H9 (cell line): Measurements from ENCODE around the gene CAMTA2. TPM values are rescaled to one million over a fixed set of nuclear protein-coding genes. Genes with fewer than 3 reads are reported as not detected.

Source experiments
- DNase-seq: peaks from one replicate; pipeline ENCODE4 v3.0.0-alpha.2; 2017
- H2AFZ ChIP-seq: one replicate; pipeline ENCODE4 v1.6.1; 2013; ENCODE audit warnings: mild to moderate bottlenecking, low read length, control low read depth, moderate library complexity
- H2AK5ac ChIP-seq: 2 replicates; pipeline ENCODE4 v1.6.1; 2013; ENCODE audit warnings: low read length, control low read depth, mixed read lengths; ENCODE audit not compliant: insufficient read length
- H2BK120ac ChIP-seq: one replicate; pipeline ENCODE4 v1.6.1; 2013; ENCODE audit warnings: low read depth, mild to moderate bottlenecking, low read length, control low read depth, inconsistent platforms; ENCODE audit not compliant: poor library complexity, severe bottlenecking
- H2BK12ac ChIP-seq: 2 replicates; pipeline ENCODE4 v1.6.1; 2013; ENCODE audit warnings: low read length, control low read depth, mixed read lengths, low read depth; ENCODE audit not compliant: insufficient read length
- H2BK15ac ChIP-seq: 2 replicates; pipeline ENCODE4 v1.6.1; 2013; ENCODE audit warnings: low read depth, low read length, control low read depth
- H2BK20ac ChIP-seq: one replicate; pipeline ENCODE4 v1.6.1; 2013; ENCODE audit warnings: low read depth, mild to moderate bottlenecking, low read length, control low read depth, inconsistent platforms; ENCODE audit not compliant: poor library complexity, severe bottlenecking
- H2BK5ac ChIP-seq: 2 replicates; pipeline ENCODE4 v1.6.1; 2013; ENCODE audit warnings: low read length, control low read depth, mixed read lengths; ENCODE audit not compliant: insufficient read length
- H3K14ac ChIP-seq: 2 replicates; pipeline ENCODE4 v1.6.1; 2013; ENCODE audit warnings: low read length, control low read depth; ENCODE audit not compliant: insufficient read depth
- H3K18ac ChIP-seq: 2 replicates; pipeline ENCODE4 v1.6.1; 2013; ENCODE audit warnings: low read depth, mild to moderate bottlenecking, mixed read lengths, low read length, control low read depth; ENCODE audit not compliant: insufficient read length
- H3K23ac ChIP-seq: 2 replicates; pipeline ENCODE4 v1.6.1; 2013; ENCODE audit warnings: low read length, control low read depth, mixed read lengths, low read depth; ENCODE audit not compliant: insufficient read length
- H3K23me2 ChIP-seq: 2 replicates; pipeline ENCODE4 v1.6.1; 2013; ENCODE audit warnings: low read depth, mild to moderate bottlenecking, mixed read lengths, low read length, control low read depth; ENCODE audit not compliant: insufficient read length, poor library complexity, severe bottlenecking
- H3K27ac ChIP-seq: 2 replicates; pipeline ENCODE4 v1.5.1; 2013; ENCODE audit warnings: low read length, control low read depth, mixed read lengths, low read depth; ENCODE audit not compliant: insufficient read length
- H3K27me3 ChIP-seq: 2 replicates; pipeline ENCODE4 v1.6.1; 2013; ENCODE audit warnings: low read length, control low read depth, inconsistent platforms; ENCODE audit not compliant: insufficient read depth
- H3K4ac ChIP-seq: 2 replicates; pipeline ENCODE4 v1.6.1; 2013; ENCODE audit warnings: low read depth, mild to moderate bottlenecking, control low read depth, inconsistent platforms, low read length, moderate library complexity
- H3K4me1 ChIP-seq: 2 replicates; pipeline ENCODE4 v1.6.1; 2013; ENCODE audit warnings: low read length, control low read depth, inconsistent platforms; ENCODE audit not compliant: insufficient read depth
- H3K4me2 ChIP-seq: 2 replicates; pipeline ENCODE4 v1.6.1; 2013; ENCODE audit warnings: low read length, control low read depth, mixed read lengths; ENCODE audit not compliant: insufficient read length, insufficient read depth
- H3K56ac ChIP-seq: 2 replicates; pipeline ENCODE4 v1.6.1; 2013; ENCODE audit warnings: low read depth, mild to moderate bottlenecking, mixed read lengths, low read length, control low read depth; ENCODE audit not compliant: insufficient read length
- H3K79me1 ChIP-seq: 2 replicates; pipeline ENCODE4 v1.6.1; 2013; ENCODE audit warnings: low read depth, mild to moderate bottlenecking, moderate library complexity, low read length, control low read depth, inconsistent platforms; ENCODE audit not compliant: insufficient read depth, poor library complexity, severe bottlenecking
- H3K79me2 ChIP-seq: 2 replicates; pipeline ENCODE4 v1.6.1; 2013; ENCODE audit warnings: low read length, control low read depth, inconsistent platforms; ENCODE audit not compliant: insufficient read depth
- H3K9ac ChIP-seq: 2 replicates; pipeline ENCODE4 v1.6.1; 2013; ENCODE audit warnings: low read length, control low read depth, mixed read lengths; ENCODE audit not compliant: insufficient read length; ENCODE audit errors: extremely low read depth
- H3K9me3 ChIP-seq: one replicate; pipeline ENCODE4 v1.6.1; 2013; ENCODE audit warnings: low read depth, low read length, inconsistent platforms; ENCODE audit not compliant: control insufficient read depth
- H3T11ph ChIP-seq: one replicate; pipeline ENCODE4 v1.6.1; 2013; ENCODE audit warnings: mild to moderate bottlenecking, low read length, control low read depth, inconsistent platforms
- H4K20me1 ChIP-seq: one replicate; pipeline ENCODE4 v1.6.1; 2013; ENCODE audit not compliant: control insufficient read depth, insufficient read length, insufficient read depth
- H4K5ac ChIP-seq: 2 replicates; pipeline ENCODE4 v1.6.1; 2013; ENCODE audit warnings: low read depth, mild to moderate bottlenecking, mixed read lengths, low read length, control low read depth; ENCODE audit not compliant: insufficient read length
- H4K8ac ChIP-seq: replicated peaks from 2 replicates; pipeline ENCODE4 v1.6.1; 2013; ENCODE audit warnings: low read length, control low read depth, mixed read lengths, low read depth; ENCODE audit not compliant: insufficient read length
- H4K91ac ChIP-seq: 2 replicates; pipeline ENCODE4 v1.6.1; 2013; ENCODE audit warnings: low read depth, mild to moderate bottlenecking, moderate library complexity, mixed read lengths, low read length, control low read depth; ENCODE audit not compliant: insufficient read length
- H3K27ac Mint-ChIP-seq, 3 experiments: 2 replicates in 2 of 3; 3 replicates in 1 of 3; pipeline ENCODE4 v1.8.0; 2020 to 2021; ENCODE audit warnings: mixed read lengths in 3 of 3, mild to moderate bottlenecking in 1 of 3, moderate library complexity in 1 of 3
- H3K27me3 Mint-ChIP-seq: 2 replicates; pipeline ENCODE4 v1.8.0; 2021; ENCODE audit warnings: low read depth, mild to moderate bottlenecking, moderate library complexity, mixed read lengths
- H3K36me3 Mint-ChIP-seq, 3 experiments: 2 replicates in 2 of 3; 3 replicates in 1 of 3; pipeline ENCODE4 v1.8.0; 2020 to 2021; ENCODE audit warnings: low read depth in 3 of 3, mixed read lengths in 3 of 3; ENCODE audit not compliant: insufficient read depth in 1 of 3
- H3K4me1 Mint-ChIP-seq, 2 experiments: 2 replicates each; pipeline ENCODE4 v1.8.0; 2020; ENCODE audit warnings: mixed read lengths in 2 of 2
- H3K4me3 Mint-ChIP-seq, 2 experiments: 2 replicates in 1 of 2; 3 replicates in 1 of 2; pipeline ENCODE4 v1.8.0; 2020 to 2021; ENCODE audit warnings: mild to moderate bottlenecking in 2 of 2, mixed read lengths in 2 of 2, moderate library complexity in 1 of 2
- H3K9me3 Mint-ChIP-seq, 2 experiments: 2 replicates in 1 of 2; 3 replicates in 1 of 2; pipeline ENCODE4 v1.8.0; 2020; ENCODE audit warnings: mild to moderate bottlenecking in 2 of 2, mixed read lengths in 2 of 2, moderate library complexity in 1 of 2
- WGBS: extraction: QIAGEN DNeasy Blood & Tissue Kit; methylation state at CpG from one replicate; pipeline ENCODE4 v1.1.7; 2013; ENCODE audit warnings: missing lambda C conversion rate, low lambda C conversion rate, mixed read lengths; ENCODE audit not compliant: insufficient read length; ENCODE audit errors: extremely low coverage; 5-methylcytosine and 5-hydroxymethylcytosine counted together
- total RNA-seq: library from RNA; stranded (reverse); gene quantifications from 2 replicates; pipeline ENCODE4 v1.2.1, GENCODE V29; 2021
- TF ChIP-seq, protein P1 (sequence below): fragments of 200-600 bp; sonication (generic); conservative IDR thresholded peaks from 3 replicates; pipeline ENCODE4 v1.8.0; 2021; ENCODE audit warnings: antibody characterized with exemption, mild to moderate bottlenecking

CAMTA2 gene
- total RNA-seq, 1 experiment from 2014 or later = 15.6 TPM

DNA sequence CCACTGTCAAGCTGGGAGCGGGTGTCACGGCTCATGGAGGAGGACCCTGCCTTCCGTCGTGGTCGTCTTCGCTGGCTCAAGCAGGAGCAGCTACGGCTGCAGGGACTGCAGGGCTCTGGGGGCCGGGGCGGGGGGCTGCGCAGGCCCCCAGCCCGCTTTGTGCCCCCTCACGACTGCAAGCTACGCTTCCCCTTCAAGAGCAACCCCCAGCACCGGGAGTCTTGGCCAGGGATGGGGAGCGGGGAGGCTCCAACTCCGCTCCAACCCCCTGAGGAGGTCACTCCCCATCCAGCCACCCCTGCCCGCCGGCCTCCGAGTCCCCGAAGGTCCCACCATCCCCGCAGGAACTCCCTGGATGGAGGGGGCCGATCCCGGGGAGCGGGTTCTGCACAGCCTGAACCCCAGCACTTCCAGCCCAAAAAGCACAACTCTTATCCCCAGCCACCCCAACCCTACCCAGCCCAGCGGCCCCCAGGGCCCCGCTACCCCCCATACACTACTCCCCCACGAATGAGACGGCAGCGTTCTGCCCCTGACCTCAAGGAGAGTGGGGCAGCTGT is 36.2 kb upstream of the CAMTA2 start:
- Histone ChIP-seq H3K79me2 (no peaks in the 10 kb centered on the region), H3K27ac (no peak overlapping the region), H3K23me2 (no peaks in the 10 kb centered on the region), H2BK5ac (no peak overlapping the region), H2BK15ac (no peak overlapping the region), H2BK120ac (no peak overlapping the region), H3K9ac (no peak overlapping the region), H4K8ac (no peak overlapping the region), H3K4ac (no peak overlapping the region), H3K18ac (no peak overlapping the region), H3K56ac (no peak overlapping the region), H4K20me1 (no peaks in the 10 kb centered on the region), H2AFZ (no peak overlapping the region), H3K9me3 (no peaks in the 10 kb centered on the region), H3K79me1 (no peaks in the 10 kb centered on the region), H4K5ac (no peak overlapping the region), H2BK20ac (no peak overlapping the region), H3K23ac (no peak overlapping the region), H2BK12ac (no peak overlapping the region), H3K27me3 (no peaks in the 10 kb centered on the region), H3K14ac (no peak overlapping the region), H3K4me2 (no peak overlapping the region), H3T11ph (no peak overlapping the region), H3K4me1 (no peaks in the 10 kb centered on the region), H2AK5ac (no peak overlapping the region), H4K91ac (no peak overlapping the region)
- Mint-ChIP-seq H3K4me1 (no peaks in the 10 kb centered on the region), H3K36me3 (peaks cover 29 to 57% (median 48%) of the 10 kb centered on the region in 3 experiments), H3K27me3 (peaks cover 2% of the 10 kb centered on the region), H3K4me3 (no peak overlapping the region), H3K9me3 (no peaks in the 10 kb centered on the region), H3K27ac (no peak overlapping the region)
- no CpG with 5 or more reads among the region's 29 CpGs for WGBS
- TF ChIP-seq, protein P1, sequence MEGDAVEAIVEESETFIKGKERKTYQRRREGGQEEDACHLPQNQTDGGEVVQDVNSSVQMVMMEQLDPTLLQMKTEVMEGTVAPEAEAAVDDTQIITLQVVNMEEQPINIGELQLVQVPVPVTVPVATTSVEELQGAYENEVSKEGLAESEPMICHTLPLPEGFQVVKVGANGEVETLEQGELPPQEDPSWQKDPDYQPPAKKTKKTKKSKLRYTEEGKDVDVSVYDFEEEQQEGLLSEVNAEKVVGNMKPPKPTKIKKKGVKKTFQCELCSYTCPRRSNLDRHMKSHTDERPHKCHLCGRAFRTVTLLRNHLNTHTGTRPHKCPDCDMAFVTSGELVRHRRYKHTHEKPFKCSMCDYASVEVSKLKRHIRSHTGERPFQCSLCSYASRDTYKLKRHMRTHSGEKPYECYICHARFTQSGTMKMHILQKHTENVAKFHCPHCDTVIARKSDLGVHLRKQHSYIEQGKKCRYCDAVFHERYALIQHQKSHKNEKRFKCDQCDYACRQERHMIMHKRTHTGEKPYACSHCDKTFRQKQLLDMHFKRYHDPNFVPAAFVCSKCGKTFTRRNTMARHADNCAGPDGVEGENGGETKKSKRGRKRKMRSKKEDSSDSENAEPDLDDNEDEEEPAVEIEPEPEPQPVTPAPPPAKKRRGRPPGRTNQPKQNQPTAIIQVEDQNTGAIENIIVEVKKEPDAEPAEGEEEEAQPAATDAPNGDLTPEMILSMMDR = no peak
- DNase-seq = no peak
